Measurements from ENCODE around the gene HRNR.

Gene HRNR

DNA sequence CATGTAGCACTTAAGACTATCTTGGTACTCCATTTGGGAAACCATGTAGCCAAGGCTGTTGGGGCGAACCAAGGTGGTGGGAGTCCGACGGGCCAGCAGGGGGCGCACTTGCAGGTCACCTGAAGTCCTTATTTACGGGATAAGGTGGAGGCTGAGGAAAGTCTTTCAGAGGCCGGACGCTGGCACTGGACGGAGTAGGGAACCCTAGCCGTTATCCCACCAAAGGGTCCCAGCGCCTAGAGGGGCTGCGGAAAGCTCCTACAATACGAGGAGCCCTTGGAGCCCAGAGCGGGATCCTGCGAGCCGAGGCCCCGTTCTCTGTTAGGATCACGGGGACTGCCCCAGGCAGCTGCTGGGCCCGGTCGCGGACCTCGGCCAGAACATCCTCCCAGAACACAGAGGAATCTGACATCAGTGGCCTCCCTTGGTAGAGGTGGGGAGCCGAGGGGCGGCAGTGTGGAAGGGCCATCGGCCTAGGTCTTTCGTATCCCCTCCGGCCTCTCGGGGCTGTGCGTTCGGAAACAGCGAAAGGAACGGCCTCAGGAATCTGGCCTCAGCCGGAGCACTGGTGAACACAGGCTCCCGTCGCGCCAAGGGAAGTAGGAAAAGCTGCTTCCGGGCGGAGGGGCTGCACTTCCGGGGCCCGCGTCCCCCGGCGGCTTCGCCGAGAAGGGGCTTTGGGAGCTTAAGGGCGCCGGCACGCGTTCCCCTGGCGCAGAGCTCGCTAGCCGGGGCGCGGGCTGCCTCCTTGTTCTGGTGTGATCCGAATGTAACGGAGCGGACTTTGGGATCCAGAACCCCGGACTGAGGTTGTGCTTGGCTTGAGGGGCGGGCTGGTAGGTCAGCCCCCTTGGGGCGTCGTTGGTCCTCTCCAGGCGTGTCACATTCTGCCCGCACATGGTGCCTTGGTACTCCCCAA, 35.1 kb downstream of the HRNR start:
- peak; percentile 33 for DNase-seq (ENCODE audit: low read depth)

DNA sequence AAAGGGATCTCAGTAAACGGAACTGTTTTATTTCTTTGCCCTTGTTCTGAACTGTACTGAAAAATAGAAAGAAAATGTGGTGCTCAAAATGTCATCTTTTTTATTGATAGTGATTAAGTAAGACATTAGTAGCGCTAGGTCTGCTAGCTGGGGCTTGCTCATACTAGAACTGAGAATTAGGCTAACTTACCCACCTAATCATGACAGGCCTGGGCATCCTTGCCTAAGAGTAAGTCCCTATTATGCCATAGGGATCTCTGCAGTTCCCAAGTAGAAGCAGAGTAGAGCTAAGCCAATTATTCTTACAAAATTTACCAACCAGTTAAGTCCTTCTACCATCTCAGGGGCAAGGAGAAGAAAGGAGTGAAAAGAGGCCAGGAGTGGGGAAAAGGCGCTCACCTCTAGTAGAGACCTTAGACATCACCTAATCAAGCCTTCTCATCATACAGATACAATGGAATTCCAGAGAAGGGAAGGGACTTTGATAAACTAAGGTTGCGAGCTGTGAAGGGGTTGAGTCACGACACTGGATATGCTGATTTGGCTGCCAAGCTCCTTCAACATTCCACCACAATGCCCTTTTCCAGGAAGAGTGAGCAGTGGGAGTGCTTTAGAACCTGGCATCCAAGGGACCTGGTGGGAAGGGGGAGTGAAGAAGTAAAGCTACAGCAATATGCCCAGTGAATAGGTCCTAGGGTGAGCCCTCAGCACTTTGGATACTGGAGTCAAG, 37.3 kb downstream of the HRNR start:
- no peak for DNase-seq (ENCODE audit: low read depth)

GRCh38 chr1:152185544-152186391, 38.2 kb downstream of the HRNR start:
- DNase-seq (ENCODE audit: low read depth) = peak; percentile 50

DNA sequence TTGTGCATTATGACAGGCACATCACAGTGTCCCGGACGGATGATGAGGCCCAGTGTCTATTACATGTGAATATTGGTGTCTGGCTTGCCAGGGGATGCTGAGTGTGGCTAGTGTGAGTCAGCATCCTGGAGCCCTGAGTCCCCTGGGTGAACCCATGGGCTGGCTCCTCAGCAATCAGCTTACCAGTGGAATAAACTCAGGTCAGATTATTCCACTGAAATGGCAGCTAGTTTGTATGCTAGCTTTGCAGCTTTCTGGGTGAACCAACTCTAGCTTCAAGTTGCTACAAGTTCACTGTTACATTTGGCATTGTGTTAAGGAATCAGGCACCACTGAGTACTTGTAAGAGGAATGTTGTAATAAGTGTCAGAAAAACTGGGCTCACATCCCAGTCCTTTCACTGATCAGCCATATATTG, 41.0 kb downstream of the HRNR start:
- peak; percentile 86 for DNase-seq (ENCODE audit: low read depth)

DNA sequence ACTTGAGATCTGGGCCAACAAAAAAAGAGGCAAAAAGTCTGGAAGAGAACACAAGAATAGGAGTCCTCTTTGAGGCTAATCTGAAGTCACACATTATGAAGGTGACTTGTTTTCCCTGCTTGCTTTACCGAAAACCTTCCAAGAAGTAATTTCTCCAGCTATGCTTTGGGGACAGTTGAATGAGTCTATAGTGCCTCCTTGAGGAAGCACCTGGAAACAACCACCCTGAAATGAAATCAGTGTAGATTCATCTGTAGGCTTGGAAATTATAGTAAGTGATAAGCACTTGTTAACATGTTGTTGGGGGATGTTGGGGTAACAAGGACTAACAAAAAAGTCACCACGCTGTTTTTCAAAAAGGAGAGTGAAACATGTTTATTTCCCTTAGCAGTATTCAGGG, 41.6 kb downstream of the HRNR start:
- DNase-seq (ENCODE audit: low read depth) = no peak

DNA sequence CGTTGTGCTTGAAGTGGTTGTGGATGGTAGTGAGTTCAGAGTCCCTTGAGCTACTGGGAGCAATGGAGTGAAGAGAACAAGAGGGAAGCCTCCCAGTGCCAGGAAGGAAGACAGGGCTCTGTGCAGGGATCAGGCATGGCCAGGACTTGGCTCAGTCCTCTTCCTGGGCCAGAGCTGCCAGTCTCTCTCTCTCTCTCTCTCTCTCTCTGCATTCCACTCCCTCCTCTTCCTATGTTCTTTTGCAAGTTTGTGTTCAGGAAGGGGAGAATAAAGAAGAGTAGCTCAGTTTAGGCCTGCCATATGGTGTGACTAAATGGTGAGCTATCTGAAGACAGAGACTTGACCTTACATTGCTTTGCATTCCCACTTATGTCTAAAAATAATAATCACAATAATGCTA, 44.4 kb downstream of the HRNR start:
- DNase-seq (ENCODE audit: low read depth) = no peak

- no peak for DNase-seq (ENCODE audit: low read depth)
These were observed 53.6 kb downstream of the HRNR start for GRCh38 chr1:152170287-152170905.

- no peak for DNase-seq (ENCODE audit: low read depth)
These were observed 54.5 kb downstream of the HRNR start for GRCh38 chr1:152169366-152170025.

GRCh38 chr1:152168535-152168868, 55.5 kb downstream of the HRNR start:
- DNase-seq (ENCODE audit: low read depth) = no peak

- peak; percentile 38 for DNase-seq (ENCODE audit: low read depth)
These were observed 56.0 kb downstream of the HRNR start for GRCh38 chr1:152167835-152168534.

DNA sequence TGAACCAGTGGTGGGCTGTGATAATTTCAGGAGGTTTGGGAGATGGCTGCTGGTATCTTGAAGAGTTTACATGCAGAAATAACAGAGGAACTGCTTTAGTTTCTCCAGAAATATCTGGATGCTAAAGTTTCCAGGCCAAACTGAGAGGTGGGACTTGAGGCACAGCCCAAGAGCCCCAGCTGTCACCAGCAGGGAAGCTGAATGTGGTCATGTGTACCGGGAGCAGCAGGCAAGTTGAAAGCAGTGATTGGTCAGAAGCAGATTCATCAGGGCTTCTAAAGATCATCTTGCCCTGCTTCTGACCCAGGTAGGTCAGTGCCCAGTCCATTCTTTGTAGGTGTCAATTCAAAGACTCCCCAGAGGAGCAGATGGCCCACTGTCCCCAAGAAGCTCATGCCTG, 57.0 kb downstream of the HRNR start:
- no peak for DNase-seq (ENCODE audit: low read depth)

- no peak for DNase-seq (ENCODE audit: low read depth)
These were observed 58.5 kb downstream of the HRNR start for GRCh38 chr1:152165286-152166077.

DNA sequence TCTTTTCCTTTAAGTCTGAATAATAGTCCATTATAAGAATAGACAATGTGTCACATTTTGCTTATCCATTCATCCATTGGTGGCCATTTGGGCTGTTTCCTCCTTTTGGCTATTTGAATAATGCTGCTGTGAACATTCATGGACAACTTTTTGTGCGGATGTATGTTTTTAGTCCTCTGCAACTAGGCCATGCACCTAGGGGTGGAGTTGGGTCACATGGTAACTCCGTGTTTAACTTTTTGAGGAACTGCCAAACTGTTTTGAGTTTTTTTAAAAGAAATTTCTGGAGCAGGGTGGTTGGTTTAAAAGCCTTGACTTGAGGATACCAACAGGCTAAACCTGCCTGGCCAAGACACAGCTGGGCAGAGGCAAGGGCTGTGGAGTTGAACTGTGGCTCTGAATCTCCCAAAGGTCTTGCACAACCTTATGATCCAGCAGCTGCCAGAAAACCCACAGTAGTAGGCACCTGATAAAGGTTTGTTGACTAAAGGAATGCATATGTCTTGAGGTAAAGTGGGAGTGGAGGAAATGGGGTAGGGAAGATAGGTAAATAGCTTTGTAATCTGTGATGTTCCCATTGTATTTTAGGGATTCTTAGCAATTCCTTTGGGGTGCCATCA, 59.4 kb downstream of the HRNR start:
- DNase-seq (ENCODE audit: low read depth) = no peak

DNA sequence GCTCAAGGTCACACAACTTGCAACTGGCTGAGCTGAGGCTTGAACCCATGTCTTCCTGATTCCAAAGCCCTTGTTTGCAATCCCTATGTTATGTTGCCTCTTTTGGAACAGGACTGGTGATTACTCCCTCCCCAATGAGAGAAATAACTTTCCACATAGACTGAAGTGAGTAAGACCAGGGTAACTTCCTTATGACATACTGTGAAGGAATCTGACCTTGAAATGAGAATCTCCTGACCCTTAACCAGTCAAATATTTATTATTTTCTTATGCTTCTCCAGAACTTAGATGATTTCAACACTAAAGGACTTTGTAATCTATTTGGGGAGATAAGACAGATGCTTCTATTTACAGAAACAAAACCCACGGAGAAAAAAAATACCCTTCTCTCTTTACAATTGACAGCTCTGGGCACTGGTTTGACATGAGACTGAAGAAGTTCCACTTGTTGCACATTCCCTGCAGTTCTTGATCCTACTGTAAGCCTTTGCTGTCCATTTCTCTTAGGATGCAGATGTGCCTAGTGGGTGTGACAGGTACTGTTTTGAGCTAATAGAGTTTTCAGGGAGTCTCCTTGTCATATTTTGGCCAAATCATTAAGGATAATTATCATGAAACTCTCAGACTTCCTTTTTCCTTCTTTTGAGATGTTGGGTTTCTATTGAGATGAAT, 61.1 kb downstream of the HRNR start:
- DNase-seq (ENCODE audit: low read depth) = peak; percentile 85

Measured in stromal cell of bone marrow (primary cell).